Hematopoietic multipotent progenitor cell treated with erythropoietin and hydrocortisone succinate and interleukin-3 and kit ligand, for 17 days (in vitro differentiated cells): ENCODE data around the gene CCDC9B.
A peak's percentile ranks its signal among the peaks of the same experiment; 100 is the strongest.

Source experiments
- DNase-seq: peaks from one replicate; pipeline ENCODE4 v3.0.0-alpha.2; 2015; ENCODE audit warnings: low spot score

Gene CCDC9B

GRCh38 chr15:40329804-40330203, 10.9 kb downstream of the CCDC9B start:
- DNase-seq = no peak

- DNase-seq = no peak
Observed at GRCh38 chr15:40328751-40329150, 12.0 kb downstream of the CCDC9B start.

- no peak for DNase-seq
Observed at GRCh38 chr15:40328176-40328575, 12.6 kb downstream of the CCDC9B start.

GRCh38 chr15:40327457-40327856, 13.3 kb downstream of the CCDC9B start:
- DNase-seq = no peak

GRCh38 chr15:40325700-40326099, 15.0 kb downstream of the CCDC9B start:
- no peak for DNase-seq

GRCh38 chr15:40325188-40325587, 15.6 kb downstream of the CCDC9B start:
- DNase-seq = no peak

GRCh38 chr15:40323953-40324937, 16.5 kb downstream of the CCDC9B start:
- no peak for DNase-seq

- peak; percentile 65 for DNase-seq
Observed at GRCh38 chr15:40323239-40323952, 17.3 kb downstream of the CCDC9B start, which contains the start of gene INAFM2. TSS of gene INAFM2 (plus strand) at chr15:40323692. CDS start at chr15:40324056, 364 bp downstream.

GRCh38 chr15:40322531-40323238, 18.1 kb downstream of the CCDC9B start:
- DNase-seq = no peak

GRCh38 chr15:40320931-40321371, 19.8 kb downstream of the CCDC9B start:
- peak; percentile 71 for DNase-seq

- no peak for DNase-seq
Observed at GRCh38 chr15:40320409-40320808, 20.3 kb downstream of the CCDC9B start.

GRCh38 chr15:40317580-40317979, 23.2 kb downstream of the CCDC9B start:
- no peak for DNase-seq

- no peak for DNase-seq
Observed at GRCh38 chr15:40316931-40317330, 23.8 kb downstream of the CCDC9B start.

- no peak for DNase-seq
Observed at GRCh38 chr15:40314723-40315276, 25.9 kb downstream of the CCDC9B start.

- DNase-seq = no peak
Observed at GRCh38 chr15:40313531-40314398, 27.0 kb downstream of the CCDC9B start.

GRCh38 chr15:40312370-40313158, 28.2 kb downstream of the CCDC9B start:
- no peak for DNase-seq

- DNase-seq = no peak
Observed at GRCh38 chr15:40310993-40311392, 29.7 kb downstream of the CCDC9B start.

GRCh38 chr15:40310001-40310959, 30.5 kb downstream of the CCDC9B start:
- no peak for DNase-seq

- DNase-seq = no peak
Observed at GRCh38 chr15:40309344-40309862, 31.3 kb downstream of the CCDC9B start.
